Kidney (tissue), 14 donors: ENCODE data around the gene ODAM. TPM values are rescaled to one million over a fixed set of nuclear protein-coding genes. Genes with fewer than 3 reads are reported as not detected.
"Not testable (repeated sequence)": the region's sequence is repeated elsewhere in the genome, so short reads cannot be mapped to it uniquely, and the experiment has no call there.

Experiments
- DNase-seq, 5 donors: peaks; one replicate each; pipeline ENCODE4 v3.0.0-alpha.2; 2013 to 2020
- FAIRE-seq: peaks from 2 replicates; lab custom pipeline; 2012; peaks lifted over from hg19 to GRCh38; lab: Jason Lieb, UNC
- H3K27ac ChIP-seq, 2 donors: one replicate each; pipeline ENCODE4 v1.7.0; 2013; ENCODE audit warnings: low read depth in 2 of 2, low read length in 2 of 2, inconsistent platforms in 1 of 2
- H3K27me3 ChIP-seq: one replicate; pipeline ENCODE4 v1.7.1; 2013; ENCODE audit warnings: low read length, inconsistent platforms; ENCODE audit not compliant: control insufficient read depth, insufficient read depth
- H3K36me3 ChIP-seq, 3 donors: one replicate each; pipeline versions ENCODE4 v1.7.0 to v1.7.1; 2013; ENCODE audit warnings: low read length in 3 of 3, control low read depth in 1 of 3, inconsistent platforms in 1 of 3; ENCODE audit not compliant: insufficient read depth in 3 of 3, control insufficient read depth in 2 of 3
- H3K4me1 ChIP-seq, 3 donors: one replicate each; pipeline versions ENCODE4 v1.7.0 to v1.7.1; 2013; ENCODE audit warnings: low read length in 3 of 3, inconsistent platforms in 1 of 3, low read depth in 1 of 3; ENCODE audit not compliant: control insufficient read depth in 2 of 3, insufficient read depth in 2 of 3
- H3K4me3 ChIP-seq, 3 donors: one replicate each; pipeline versions ENCODE4 v1.7.0 to v1.8.1; 2013; ENCODE audit warnings: low read length in 3 of 3, control low read depth in 1 of 3, inconsistent platforms in 1 of 3
- H3K9ac ChIP-seq, 3 donors: one replicate each; pipeline versions ENCODE4 v1.7.0 to v1.7.1; 2013; ENCODE audit warnings: low read length in 3 of 3, control low read depth in 1 of 3, inconsistent platforms in 1 of 3
- H3K9me3 ChIP-seq, 3 donors: one replicate each; pipeline versions ENCODE4 v1.7.0 to v1.7.1; 2013; ENCODE audit warnings: low read length in 3 of 3, control low read depth in 1 of 3, inconsistent platforms in 1 of 3; ENCODE audit not compliant: control insufficient read depth in 2 of 3, insufficient read depth in 1 of 3
- CTCF ChIP-seq: IDR thresholded peaks from 3 replicates; pipeline ENCODE4 v1.5.1; 2012; ENCODE audit warnings: mild to moderate bottlenecking, moderate library complexity, borderline replicate concordance; ENCODE audit not compliant: insufficient read depth; ENCODE audit errors: extremely low read depth
- intact Hi-C: fragments of 100-400 bp; cut with DNase I; formaldehyde crosslinking; loops from one replicate; pipeline ENCODE4 v1.11.1; 2022
- polyA plus RNA-seq: library from polyadenylated mRNA; stranded (reverse); fragments of 350-450 nt; fragmentation: Illumina TruSeq; extraction: RNeasy Lipid Tissue Mini Kit (QIAGEN cat#74804); gene quantifications from one replicate; pipeline ENCODE4 v1.2.3, GENCODE V29; 2014; ENCODE audit warnings: low read depth, low replicate concordance; ENCODE audit not compliant: insufficient read depth
- total RNA-seq: library from RNA; stranded (reverse); fragmentation: NEBNext Ultra II Directional; extraction: Animal tissue kit (Norgen Biotek cat#: 25700); gene quantifications from one replicate; pipeline ENCODE4 v1.2.1, GENCODE V29; 2021
- donor health status: control.
- donor health status: control.
- donor health status: control.
- donor health status: control.
- donor health status: control.
- donor health status: DM: yes; HTN: yes; CAD: no.
- donor health status: Normal renal cell carcinoma (clear cell type).

ODAM gene
- total and polyA plus RNA-seq, 2 donors from 2014 or later, result 4.0 TPM; not detected in 1

GRCh38 chr4:70203601-70204000, 8.1 kb downstream of the ODAM start:
- FAIRE-seq, result no peak

GRCh38 chr4:70212752-70213151, 17.2 kb downstream of the ODAM start:
- H3K36me3 ChIP-seq, H3K4me3 ChIP-seq, H3K4me1 ChIP-seq, FAIRE-seq, H3K9ac ChIP-seq, intact Hi-C loops, H3K27me3 ChIP-seq, DNase-seq, H3K9me3 ChIP-seq, H3K27ac ChIP-seq: not testable (repeated sequence)

More at GRCh38 chr4:70203601-70204000, 8.1 kb downstream of the ODAM start:
- no peaks in the 10 kb centered on the region for H3K36me3 ChIP-seq
- no peak overlapping the region for H3K4me3 ChIP-seq
- no peak for TF ChIP-seq CTCF
- H3K9me3 ChIP-seq, result no peaks in the 10 kb centered on the region
- H3K9ac ChIP-seq, result no peak overlapping the region
- no peak for DNase-seq
- H3K4me1 ChIP-seq, result no peaks in the 10 kb centered on the region
- intact Hi-C loops, result no loop called here
- no peaks in the 10 kb centered on the region for H3K27me3 ChIP-seq
- H3K27ac ChIP-seq, result no peak overlapping the region

- H3K27ac ChIP-seq, H3K4me1 ChIP-seq, FAIRE-seq, H3K9me3 ChIP-seq, DNase-seq, H3K27me3 ChIP-seq, intact Hi-C loops, H3K36me3 ChIP-seq, H3K4me3 ChIP-seq, H3K9ac ChIP-seq: not testable (repeated sequence)
These were observed 20.6 kb downstream of the ODAM start for GRCh38 chr4:70216109-70216508.

- H3K4me1 ChIP-seq, H3K9me3 ChIP-seq, DNase-seq, H3K9ac ChIP-seq, FAIRE-seq, H3K4me3 ChIP-seq, H3K36me3 ChIP-seq, H3K27me3 ChIP-seq, H3K27ac ChIP-seq, intact Hi-C loops: not testable (repeated sequence)
These were observed 21.0 kb downstream of the ODAM start for GRCh38 chr4:70216550-70216949.

GRCh38 chr4:70221389-70221788, 25.9 kb downstream of the ODAM start:
- FAIRE-seq, H3K9ac ChIP-seq, intact Hi-C loops, H3K4me1 ChIP-seq, DNase-seq, H3K4me3 ChIP-seq, H3K27ac ChIP-seq, H3K9me3 ChIP-seq, H3K36me3 ChIP-seq, H3K27me3 ChIP-seq: not testable (repeated sequence)

- FAIRE-seq, H3K9ac ChIP-seq, H3K9me3 ChIP-seq, intact Hi-C loops, H3K27ac ChIP-seq, H3K36me3 ChIP-seq, H3K4me1 ChIP-seq, H3K27me3 ChIP-seq, DNase-seq, H3K4me3 ChIP-seq: not testable (repeated sequence)
These were observed 26.3 kb downstream of the ODAM start for GRCh38 chr4:70221818-70222217.
